Retina (tissue), 1 donor: ENCODE measurements around the gene PAK3.

Experiments used
- DNase-seq: peaks from one replicate; pipeline ENCODE4 v3.0.0-alpha.2; 2016

The PAK3 gene

GRCh38 chrX:111133389-111133788 is 37.4 kb downstream of the PAK3 start:
- DNase-seq = no peak

DNA sequence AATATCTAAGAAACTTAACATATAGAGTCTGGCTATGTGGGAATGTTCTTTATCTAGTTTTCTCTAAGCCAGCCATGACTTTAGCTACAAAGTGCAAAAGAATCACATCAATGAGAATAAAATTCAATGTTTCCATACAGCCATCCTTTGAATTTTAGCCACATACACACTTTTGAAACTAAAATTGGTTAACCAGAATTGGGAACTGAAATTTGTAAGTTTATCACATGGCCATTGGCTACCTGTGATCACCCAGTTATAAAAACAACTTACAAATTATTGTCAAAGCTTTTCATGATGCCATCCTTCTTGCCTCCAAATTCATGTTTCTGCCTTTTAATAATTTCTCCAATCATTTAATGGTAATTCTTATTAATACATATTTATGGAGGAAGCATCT is 49.9 kb downstream of the PAK3 start:
- DNase-seq = no peak

- DNase-seq = no peak
These were observed 55.8 kb downstream of the PAK3 start for GRCh38 chrX:111151764-111152163.

DNA sequence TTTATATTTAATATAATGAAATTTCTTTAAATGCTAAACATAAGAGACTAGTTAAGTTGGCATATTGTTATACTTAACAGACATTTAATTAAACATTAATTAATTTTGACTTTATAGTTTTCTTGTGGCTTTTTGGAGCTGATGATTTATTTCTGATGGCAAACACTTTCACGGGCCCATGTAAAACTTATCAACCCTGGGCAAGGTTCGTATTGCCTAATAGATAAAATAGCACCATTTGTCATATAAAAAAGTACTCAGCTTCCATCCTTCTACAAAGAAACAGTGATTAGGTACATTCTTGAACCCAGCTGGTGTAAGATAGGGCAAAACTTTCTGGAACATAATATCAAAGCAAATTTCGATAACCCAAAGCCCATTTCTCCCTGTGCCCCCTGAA is 63.2 kb downstream of the PAK3 start:
- DNase-seq = no peak

DNA sequence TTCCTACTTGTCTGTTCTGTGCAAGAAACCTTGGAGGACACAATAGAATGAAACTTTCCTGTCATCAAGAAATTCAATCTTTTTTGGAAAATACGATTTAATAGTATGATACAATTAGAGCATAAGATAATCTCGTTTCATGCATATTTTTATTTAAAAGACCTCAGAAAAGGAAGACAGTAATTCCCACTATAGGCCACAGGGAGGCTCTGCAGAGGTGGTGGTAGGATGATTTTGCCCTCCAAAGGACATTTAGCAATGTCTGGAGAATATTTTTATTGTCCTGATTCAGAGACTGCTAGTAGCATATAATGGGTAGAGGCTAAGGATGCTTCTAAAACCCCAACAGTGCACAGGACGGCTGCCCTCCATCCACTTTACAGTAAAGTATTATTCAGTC is 68.7 kb downstream of the PAK3 start:
- no peak for DNase-seq

DNA sequence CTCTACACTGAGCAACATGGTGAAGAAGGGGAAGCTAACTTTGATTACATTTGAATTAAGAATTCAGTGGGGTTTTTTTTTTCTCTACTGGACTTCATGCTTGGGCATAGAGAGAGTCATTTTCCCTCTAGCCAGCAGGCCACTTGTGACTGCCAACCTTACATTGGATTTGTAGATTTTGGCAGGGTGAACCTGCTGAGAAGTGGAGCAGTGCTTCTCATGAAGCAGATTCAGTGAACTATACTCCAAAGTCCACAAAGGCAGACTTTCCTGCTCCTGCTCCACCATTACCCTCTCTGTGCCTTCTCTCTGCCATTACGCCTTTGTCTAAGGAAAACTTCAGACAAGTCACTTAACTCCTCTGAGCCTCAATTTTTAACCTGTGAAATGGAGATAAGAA is 69.9 kb downstream of the PAK3 start:
- no peak for DNase-seq

- DNase-seq = no peak
These were observed 71.3 kb downstream of the PAK3 start for GRCh38 chrX:111167334-111167733.

DNA sequence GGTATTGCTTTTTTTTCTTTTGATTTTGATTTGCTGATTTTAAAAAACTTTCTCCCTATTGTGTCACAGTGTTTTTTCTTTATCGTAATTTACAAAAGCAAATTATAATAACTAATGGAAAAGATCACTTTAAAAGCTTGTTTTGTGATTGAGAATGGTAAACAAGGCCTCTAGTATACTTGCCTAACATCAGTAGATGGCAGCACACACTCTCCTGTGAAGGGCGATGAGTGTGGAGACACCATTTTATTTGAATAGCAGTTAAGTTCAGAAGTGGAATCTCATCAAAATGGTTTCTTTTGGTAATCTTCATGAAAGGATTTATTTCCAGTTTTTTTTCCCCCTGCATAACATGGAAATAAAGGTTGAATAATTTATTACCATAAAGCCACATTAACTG is 72.3 kb downstream of the PAK3 start:
- DNase-seq = no peak

- DNase-seq = no peak
These were observed 73.2 kb downstream of the PAK3 start for GRCh38 chrX:111169141-111169540.

DNA sequence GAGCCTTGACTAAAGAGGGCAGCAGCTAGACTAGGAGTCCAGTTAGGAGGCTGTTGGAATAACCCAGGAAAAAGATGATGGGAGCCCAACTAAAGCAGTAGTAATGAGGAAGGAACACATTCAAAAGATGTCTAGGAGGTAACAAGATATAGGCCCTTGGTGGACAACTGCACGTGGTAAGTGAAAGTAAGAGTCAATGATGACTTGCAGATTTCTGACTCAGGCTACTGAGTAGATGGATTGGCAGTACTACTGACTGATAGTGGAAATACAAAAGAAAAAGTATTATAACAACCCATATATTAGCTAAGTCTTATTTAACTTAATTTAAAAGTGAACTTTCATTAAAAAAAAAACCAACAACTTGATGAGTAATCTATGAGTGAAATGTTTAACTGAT is 74.0 kb downstream of the PAK3 start:
- no peak for DNase-seq

- no peak for DNase-seq
These were observed 84.8 kb downstream of the PAK3 start for GRCh38 chrX:111180750-111181240.

DNA sequence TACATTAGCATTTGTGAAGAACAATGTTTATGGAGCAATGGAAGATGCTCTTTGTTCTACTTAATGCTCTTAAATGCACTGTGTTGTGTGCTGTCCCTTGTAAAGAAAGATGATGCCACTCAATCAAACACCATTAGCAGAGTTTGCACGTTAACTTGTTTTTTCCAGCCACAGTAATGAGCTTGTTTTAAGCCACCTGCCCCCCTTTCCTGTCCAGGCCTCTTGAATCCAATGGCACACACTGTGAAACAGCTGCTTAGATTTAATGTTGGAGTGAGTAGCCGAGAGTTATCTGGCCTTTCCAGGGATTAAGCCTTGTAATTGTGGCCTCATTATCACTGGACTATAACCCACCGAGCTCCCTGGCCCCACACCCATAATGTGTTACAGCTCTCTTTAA is 86.0 kb downstream of the PAK3 start:
- DNase-seq = peak; percentile 57

DNA sequence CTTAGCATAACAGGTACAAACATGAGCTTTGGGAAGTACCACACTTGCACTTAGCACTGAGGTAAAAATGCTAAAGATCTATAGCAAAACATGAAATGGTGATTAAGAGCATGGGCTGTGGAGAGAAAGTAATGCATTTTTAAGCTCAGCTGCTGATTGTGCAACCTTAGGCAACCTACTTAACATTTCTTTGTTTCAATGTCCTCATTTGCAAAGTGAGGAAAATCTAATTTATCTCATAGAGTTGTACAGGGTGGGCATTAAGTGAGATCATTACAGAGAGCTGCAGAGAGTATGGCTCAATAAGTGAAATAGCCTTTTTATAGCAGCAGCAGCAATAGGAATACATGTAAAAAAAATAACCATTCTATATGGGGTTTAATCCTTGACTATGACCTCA is 87.0 kb downstream of the PAK3 start:
- no peak for DNase-seq

GRCh38 chrX:111191598-111191997 is 95.6 kb downstream of the PAK3 start:
- no peak for DNase-seq

- no peak for DNase-seq
These were observed 103.5 kb downstream of the PAK3 start for GRCh38 chrX:111199505-111199904.

DNA sequence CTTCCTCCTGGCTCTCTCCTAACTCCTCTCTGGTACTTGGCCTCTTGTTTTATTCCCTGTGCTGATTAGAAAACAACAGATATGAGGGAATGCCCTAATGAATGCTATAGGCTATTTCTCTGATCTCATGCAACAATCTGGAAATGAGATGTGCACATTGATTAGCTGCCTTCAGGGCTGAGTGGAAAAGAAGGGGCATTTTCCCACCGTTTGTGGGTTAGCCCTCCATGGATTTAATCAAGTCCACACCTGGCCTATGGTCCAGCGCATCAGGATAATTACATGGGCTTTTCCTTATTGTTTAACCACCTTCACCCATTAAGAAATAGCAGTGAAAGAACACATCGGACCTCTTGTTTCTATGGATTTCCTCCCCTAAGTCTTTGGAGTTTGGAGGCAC is 104.3 kb downstream of the PAK3 start:
- DNase-seq = peak; percentile 3

DNA sequence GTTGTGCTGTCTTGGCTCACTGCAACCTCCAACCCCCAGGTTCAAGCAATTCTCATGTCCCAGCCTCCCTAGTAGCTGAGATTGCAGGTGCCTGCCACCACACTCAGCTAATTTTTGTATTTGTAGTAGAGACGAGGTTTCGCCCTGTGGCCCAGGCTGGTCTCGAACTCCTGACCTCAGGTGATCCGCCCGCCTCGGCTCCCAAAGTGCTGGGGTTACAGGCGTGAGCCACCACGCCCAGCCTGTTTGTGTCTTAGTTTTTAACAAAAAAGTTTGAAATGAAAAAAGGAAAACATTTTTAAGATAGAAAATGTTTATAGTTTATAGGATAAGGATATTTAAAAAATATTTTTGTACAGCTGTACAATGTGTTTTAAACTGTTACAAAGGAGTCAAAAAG is 111.9 kb downstream of the PAK3 start:
- no peak for DNase-seq

DNA sequence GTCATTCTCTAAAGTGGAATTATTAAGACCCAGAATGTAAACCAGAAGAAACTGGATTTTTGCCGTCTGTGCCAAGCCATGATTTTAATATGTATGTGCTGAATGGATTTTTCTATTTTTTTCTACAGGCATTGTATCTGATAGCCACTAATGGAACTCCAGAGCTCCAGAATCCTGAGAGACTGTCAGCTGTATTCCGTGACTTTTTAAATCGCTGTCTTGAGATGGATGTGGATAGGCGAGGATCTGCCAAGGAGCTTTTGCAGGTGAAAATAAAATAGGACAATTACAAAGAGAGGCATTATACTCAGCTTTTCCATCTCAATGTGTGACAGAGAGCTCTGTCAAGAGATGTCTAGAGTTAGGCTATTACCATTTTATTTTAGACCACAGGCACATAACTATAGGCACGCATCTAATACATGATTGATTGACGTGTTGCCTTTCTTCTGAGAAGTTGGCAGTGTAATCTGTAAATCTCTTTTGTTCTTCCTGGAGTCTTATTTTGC is 120.4 kb downstream of the PAK3 start:
- DNase-seq = no peak

GRCh38 chrX:111244235-111244750 is 148.3 kb downstream of the PAK3 start:
- peak; percentile 28 for DNase-seq

- DNase-seq = no peak
These were observed 159.1 kb downstream of the PAK3 start for GRCh38 chrX:111254896-111255693.

DNA sequence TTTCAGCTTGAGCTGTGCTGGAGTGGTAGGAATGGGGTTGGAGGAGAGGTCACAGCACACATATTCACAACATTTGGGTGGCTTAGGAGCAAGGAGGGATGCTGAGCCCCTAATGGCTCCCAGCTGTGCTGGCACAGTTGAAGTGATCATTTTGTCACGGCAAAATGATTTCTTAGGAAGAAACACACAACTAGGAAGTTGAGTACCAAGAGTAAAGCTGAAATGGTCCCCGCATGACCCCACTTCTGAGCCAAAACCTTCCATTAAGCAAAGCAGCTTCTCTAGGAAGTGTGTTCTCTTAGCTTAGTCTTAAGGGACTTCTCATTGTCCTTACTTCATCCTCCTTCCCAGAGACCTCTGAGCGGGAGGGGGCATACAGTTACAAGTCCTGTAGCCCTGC is 161.7 kb downstream of the PAK3 start:
- DNase-seq = no peak

GRCh38 chrX:111259559-111259958 is 163.6 kb downstream of the PAK3 start:
- DNase-seq = no peak

DNA sequence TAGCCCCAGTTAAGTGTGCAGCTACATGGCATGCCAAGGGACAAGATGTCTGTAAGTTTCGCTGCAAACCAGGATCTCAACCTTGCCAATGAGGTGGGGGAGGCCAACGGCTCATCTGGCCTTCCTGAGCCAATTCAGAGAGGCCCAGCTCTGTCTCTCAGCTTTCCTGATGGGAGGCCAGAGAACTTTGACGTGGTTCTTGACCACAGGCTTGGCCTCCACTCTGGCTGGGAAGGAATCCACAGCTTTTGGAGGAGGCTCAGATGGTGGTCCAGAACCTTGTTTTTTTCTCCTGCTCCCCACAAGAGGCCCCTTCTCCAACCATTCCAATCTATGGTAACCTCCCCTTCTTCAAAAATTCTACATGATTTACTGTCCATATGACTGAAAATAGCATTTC is 164.5 kb downstream of the PAK3 start:
- DNase-seq = no peak

DNA sequence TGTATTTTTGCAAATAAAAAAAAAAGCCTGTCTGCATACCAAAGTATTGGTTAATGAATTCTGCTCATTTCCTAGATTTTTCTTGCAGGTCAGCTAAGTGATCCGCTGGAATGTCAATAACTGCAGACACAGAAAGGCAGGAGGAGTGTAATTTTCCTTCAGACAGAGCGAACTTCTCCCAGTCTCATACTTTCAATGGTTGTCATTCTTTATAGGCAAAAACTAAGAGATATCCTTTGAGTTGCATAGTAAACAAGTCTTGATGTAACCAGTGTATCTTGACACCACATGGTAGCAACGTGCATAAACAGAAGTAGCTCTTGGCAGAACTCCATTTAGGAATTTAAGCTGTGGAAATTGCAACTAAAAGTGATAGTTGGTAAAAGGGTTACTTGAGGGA is 166.1 kb downstream of the PAK3 start:
- no peak for DNase-seq

DNA sequence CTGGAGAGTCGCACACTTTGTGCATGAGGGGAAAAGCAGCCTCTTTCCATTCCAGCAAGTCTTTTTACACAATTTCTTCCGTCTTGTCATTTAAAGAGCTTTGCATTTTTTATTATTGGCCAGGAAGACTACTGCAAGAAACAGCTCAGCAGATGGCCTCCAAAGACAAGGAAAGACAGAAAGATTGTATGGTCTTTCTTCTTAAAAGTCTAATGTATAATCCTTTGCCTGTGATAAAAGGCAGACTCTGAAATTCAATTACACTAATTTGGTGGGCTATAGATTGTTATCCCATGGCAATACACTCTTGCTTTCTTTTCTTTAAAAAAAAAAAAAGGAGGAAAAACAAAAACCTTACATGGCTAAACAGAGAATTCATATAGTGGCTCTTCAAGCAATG is 168.4 kb downstream of the PAK3 start:
- no peak for DNase-seq
